IPS-NIHi7 (cell line): ENCODE measurements around the gene GTF2H1.
"Not testable (repeated sequence)": the region's sequence is repeated elsewhere in the genome, so short reads cannot be mapped to it uniquely, and the experiment has no call there.

Experiments
- DNase-seq: peaks from one replicate; pipeline ENCODE4 v3.0.0; 2012; ENCODE audit warnings: mixed read lengths; ENCODE audit errors: extremely low spot score

GTF2H1 gene

GRCh38 chr11:18319914-18320313, 2.5 kb upstream of the GTF2H1 start:
- no peak for DNase-seq

- DNase-seq, result no peak
Observed at GRCh38 chr11:18320617-18321016, 1.8 kb upstream of the GTF2H1 start.

- peak; percentile 7 for DNase-seq
Observed at GRCh38 chr11:18321578-18321968, 794 bp upstream of the GTF2H1 start.

GRCh38 chr11:18322818-18323570, 627 bp downstream of the GTF2H1 start:
- peak; percentile 8 for DNase-seq

- not testable (repeated sequence) for DNase-seq
Observed at GRCh38 chr11:18323881-18324280, 1.5 kb downstream of the GTF2H1 start.

GRCh38 chr11:18324381-18324780, 2.0 kb downstream of the GTF2H1 start:
- DNase-seq, result no peak

- DNase-seq, result no peak
Observed at GRCh38 chr11:18329196-18329870, 7.0 kb downstream of the GTF2H1 start.

GRCh38 chr11:18330921-18331320, 8.6 kb downstream of the GTF2H1 start:
- DNase-seq, result no peak

GRCh38 chr11:18332302-18332701, 9.9 kb downstream of the GTF2H1 start:
- DNase-seq, result peak; percentile 25

GRCh38 chr11:18332891-18333290, 10.5 kb downstream of the GTF2H1 start:
- DNase-seq, result no peak

GRCh38 chr11:18347471-18348125, 25.2 kb downstream of the GTF2H1 start:
- no peak for DNase-seq

- no peak for DNase-seq
Observed at GRCh38 chr11:18352581-18352980, 30.2 kb downstream of the GTF2H1 start.

- no peak for DNase-seq
Observed at GRCh38 chr11:18358646-18359045, 36.3 kb downstream of the GTF2H1 start.

- DNase-seq, result no peak
Observed at GRCh38 chr11:18361154-18361553, 38.8 kb downstream of the GTF2H1 start.

GRCh38 chr11:18364495-18365073, 42.2 kb downstream of the GTF2H1 start:
- no peak for DNase-seq

GRCh38 chr11:18365741-18366140, 43.4 kb downstream of the GTF2H1 start:
- DNase-seq, result no peak

GRCh38 chr11:18366286-18366685, 43.9 kb downstream of the GTF2H1 start:
- no peak for DNase-seq

GRCh38 chr11:18367431-18367830, 45.1 kb downstream of the GTF2H1 start:
- no peak for DNase-seq

GRCh38 chr11:18368221-18368620, 45.9 kb downstream of the GTF2H1 start:
- DNase-seq, result no peak

- DNase-seq, result no peak
Observed at GRCh38 chr11:18369398-18369797, 47.0 kb downstream of the GTF2H1 start.

GRCh38 chr11:18371279-18371678, 48.9 kb downstream of the GTF2H1 start:
- DNase-seq, result no peak

- no peak for DNase-seq
Observed at GRCh38 chr11:18372201-18372600, 49.8 kb downstream of the GTF2H1 start.
